Activated CD8-positive, alpha-beta memory T cell treated with anti-CD3 and anti-CD28 coated beads, Interleukin-2, amount 50 U/mL, for 4 hours (primary cell): ENCODE results near the gene NF1.
"Not testable (repeated sequence)": the region's sequence is repeated elsewhere in the genome, so short reads cannot be mapped to it uniquely, and the experiment has no call there.

ENCODE experiments used
- DNase-seq: peaks from one replicate; pipeline ENCODE4 v3.0.0-alpha.2; 2020

NF1 gene

DNA sequence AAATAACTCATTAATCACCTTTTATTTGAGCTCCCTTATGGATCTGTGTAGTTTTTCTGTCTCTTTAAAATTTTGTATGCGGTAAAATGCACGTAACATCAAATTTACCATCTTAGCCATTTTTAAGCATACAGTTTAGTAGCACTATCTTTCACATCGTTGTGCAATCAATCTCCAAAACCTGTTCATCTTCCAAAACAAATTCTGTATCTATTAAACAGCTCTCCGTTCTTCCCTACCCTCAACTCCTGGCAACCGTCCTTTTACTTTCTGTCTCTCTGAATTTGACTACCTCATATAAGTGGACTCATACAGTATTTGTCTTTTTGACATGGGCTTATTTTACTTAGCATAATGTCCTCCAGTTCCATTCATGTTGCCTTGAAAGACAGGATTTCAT lies 100.5 kb downstream of the NF1 start:
- no peak for DNase-seq

GRCh38 chr17:31198026-31198425 lies 103.2 kb downstream of the NF1 start:
- no peak for DNase-seq

DNA sequence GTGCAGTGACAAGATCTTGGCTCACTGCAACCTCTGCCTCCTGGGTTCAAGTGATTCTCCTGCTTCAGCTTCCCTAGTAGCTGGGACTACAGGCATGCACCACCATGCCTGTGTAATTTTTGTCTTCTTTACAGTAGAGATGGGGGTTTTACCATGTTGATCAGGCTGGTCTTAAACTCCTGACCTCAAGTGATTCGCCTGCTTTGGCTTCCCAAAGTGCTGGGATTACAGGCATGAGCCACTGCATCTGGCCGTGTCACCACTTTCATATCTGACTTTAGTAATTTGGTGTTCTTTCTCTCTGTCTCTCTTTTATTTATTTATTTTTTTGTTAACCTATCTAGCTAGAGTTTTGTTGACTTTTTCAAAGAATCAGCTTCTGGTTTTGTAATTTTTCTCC lies 103.9 kb downstream of the NF1 start:
- not testable (repeated sequence) for DNase-seq

- DNase-seq = no peak
These were observed 105.5 kb downstream of the NF1 start for GRCh38 chr17:31200287-31200686.

DNA sequence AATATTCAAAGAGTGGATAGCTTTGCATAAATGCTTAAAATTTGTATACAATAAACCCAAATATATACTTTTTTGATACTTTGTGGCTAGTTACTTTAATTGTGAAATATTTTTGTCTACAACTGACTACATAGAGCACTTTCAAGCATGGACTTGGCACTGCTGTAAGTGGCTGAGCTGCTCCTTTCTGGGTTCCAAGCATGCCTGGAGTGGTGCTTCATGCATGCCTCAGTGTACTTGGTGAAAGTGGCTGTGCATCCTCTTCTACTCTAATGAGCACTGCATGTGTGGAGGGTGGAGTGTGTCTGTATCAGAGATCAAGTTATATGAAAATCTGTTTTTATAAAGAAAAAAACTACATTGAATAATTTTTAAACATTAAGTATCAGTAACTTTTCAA lies 108.2 kb downstream of the NF1 start:
- DNase-seq = no peak

DNA sequence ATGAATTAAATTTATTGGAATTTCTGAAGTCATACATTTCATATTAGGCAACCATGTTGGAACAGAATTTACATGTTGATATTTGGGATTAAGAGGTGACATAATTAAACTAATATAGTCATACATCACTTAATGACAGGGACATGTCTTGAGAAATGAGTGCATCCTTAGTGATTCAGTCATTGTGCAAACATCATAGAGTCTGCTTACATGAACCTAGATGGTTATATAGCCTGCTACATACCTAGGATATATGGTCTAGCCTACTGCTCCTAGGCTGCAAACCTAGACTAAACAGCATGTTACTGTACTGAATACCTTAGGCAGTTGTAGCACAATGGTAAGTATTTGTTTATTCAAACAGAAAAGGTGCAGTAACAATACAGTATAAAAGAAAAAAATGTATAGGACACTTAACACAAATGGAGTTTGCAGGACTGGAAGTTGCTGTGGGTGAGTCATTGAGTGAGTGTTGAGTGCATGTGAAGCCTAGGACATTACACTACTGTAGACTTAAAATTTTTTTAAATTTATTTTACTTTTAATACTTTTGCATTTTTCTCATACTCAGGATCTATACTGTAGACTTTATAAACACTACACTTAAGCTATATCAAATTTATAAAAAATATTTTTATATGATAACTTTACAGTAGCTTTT lies 116.7 kb downstream of the NF1 start:
- DNase-seq = no peak

- DNase-seq = no peak
These were observed 121.4 kb downstream of the NF1 start for GRCh38 chr17:31216031-31216751.

DNA sequence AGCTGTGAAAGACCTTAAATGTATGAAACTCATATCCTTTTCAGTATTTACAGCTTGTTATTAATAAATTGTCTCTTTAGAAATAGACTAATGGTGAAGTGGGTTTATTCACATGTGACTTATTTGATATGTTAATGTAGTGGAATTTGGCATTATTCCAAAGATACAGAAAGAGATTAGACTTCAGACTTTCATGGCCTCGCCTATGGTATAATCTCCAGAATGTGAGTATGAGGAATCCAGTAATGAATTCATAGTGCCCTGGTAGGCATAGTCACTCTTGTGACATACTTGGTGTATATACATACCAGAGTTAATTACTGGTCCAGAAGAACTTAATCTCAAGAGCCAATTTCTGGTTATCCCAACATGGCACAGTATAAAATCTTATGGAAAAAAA lies 129.6 kb downstream of the NF1 start:
- DNase-seq = no peak

GRCh38 chr17:31225831-31226230 lies 131.1 kb downstream of the NF1 start:
- no peak for DNase-seq

DNA sequence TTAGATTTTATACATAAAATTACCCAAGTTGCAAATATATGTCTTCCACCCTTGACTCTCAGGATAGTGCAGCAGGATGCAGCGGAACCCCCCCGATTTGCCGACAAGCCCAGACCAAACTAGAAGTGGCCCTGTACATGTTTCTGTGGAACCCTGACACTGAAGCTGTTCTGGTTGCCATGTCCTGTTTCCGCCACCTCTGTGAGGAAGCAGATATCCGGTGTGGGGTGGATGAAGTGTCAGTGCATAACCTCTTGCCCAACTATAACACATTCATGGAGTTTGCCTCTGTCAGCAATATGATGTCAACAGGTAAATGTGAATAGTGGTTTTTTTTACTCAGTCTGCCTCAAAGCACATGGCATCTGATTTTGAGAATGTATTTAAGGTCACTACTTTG lies 131.6 kb downstream of the NF1 start:
- DNase-seq = no peak

DNA sequence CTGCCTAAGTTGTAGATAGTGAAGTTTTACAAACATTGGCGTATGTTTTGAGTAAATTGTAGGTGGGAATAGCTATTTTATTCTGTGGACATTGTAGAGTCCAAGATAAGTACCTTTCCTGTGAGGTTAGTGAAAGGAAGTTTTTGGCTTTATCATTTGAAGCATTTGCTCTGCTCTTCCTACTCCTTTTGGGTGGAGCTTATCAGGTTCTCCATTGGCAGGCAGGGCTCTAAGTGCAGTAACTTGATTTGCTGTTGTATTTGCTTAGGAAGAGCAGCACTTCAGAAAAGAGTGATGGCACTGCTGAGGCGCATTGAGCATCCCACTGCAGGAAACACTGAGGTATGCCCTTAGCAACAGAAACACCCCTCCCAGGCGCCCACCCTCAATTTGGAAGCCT lies 132.2 kb downstream of the NF1 start:
- no peak for DNase-seq

GRCh38 chr17:31231852-31232251 lies 137.1 kb downstream of the NF1 start:
- no peak for DNase-seq

- no peak for DNase-seq
These were observed 140.3 kb downstream of the NF1 start for GRCh38 chr17:31235110-31235509.

DNA sequence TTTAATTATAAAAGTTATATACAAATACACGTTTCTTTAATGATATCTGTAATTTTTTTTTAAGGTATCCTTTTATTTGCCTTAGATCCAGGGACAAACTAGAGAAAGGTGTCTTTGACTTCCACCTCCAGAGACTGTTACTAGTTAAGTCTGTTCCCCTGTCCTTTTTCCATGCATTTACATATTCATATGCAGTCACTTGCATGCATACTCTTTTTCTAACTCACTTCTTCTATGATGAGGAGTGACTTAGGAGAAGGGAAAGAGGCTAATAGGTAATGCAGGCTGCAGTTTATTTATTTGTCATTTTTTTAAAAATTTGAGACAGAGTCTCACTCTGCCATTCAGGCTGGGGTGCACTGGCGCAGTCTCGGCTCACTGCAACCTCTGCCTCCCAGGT lies 141.4 kb downstream of the NF1 start:
- no peak for DNase-seq

- DNase-seq = no peak
These were observed 141.9 kb downstream of the NF1 start for GRCh38 chr17:31236712-31237111.

DNA sequence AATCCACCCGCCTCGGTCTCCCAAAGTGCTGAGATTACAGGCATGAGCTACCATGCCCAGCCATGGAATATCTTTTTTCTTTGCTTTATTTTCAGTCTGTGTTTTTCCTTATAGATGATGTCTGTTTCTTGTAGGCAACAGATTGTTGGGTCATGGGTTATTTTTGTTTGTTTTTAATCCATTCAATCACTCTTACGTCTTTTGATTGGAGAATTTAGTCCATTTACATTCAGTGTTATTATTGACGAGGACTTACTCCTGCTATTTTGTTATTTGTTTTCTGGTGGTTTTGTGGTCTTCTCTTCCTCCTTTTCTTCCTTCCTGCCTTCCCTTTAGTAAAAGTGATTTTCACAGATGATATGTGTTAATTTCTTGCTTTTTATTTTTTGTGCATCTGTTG lies 146.3 kb downstream of the NF1 start:
- no peak for DNase-seq

DNA sequence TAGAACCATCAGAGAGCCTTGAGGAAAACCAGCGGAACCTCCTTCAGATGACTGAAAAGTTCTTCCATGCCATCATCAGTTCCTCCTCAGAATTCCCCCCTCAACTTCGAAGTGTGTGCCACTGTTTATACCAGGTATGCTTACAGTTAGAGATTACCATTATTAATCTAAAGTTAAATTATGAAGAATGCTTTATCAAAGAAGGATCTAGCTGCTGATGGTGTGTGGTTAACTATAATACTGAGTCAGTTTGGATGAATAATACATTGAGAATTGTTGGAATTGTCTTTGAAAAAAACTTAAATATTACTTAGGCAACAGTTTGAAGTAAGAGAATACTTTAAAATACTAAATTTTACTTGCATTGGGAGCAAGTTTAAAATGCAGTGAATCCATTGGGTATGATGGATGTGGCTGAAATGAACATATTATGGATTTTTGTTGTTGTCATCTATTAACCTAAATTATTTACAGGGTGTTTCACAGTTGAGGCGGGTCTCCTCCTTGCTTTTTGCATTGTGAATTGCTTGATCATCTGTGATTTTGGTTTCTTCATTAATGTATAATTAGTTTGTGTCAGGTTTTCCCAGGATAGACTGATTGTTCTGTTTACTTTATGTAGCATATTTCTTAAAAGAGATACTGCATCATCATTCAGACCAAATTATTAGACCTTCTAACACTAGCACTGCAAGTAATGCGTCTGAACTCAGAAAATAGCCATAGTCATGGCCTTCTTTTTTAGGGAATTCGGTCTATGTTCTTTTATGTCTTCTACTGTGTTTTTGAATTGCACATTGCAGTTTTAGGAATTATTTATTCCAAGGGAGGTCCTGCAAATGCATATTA lies 154.4 kb downstream of the NF1 start:
- no peak for DNase-seq

DNA sequence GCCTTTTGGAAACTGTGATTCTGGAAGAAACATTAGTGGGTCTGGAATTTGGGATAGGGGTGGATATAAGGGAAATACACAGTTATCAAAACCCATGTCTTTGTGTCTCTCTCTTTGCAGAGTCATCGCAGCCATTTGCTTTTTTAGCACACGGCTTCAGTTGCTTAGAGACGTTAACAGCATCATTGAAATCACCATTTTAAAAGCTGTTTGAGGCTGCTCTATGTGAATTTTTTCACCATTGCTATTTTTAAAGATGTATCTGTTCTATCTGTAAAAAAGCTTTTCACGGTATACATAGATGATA lies 155.0 kb downstream of the NF1 start:
- no peak for DNase-seq

DNA sequence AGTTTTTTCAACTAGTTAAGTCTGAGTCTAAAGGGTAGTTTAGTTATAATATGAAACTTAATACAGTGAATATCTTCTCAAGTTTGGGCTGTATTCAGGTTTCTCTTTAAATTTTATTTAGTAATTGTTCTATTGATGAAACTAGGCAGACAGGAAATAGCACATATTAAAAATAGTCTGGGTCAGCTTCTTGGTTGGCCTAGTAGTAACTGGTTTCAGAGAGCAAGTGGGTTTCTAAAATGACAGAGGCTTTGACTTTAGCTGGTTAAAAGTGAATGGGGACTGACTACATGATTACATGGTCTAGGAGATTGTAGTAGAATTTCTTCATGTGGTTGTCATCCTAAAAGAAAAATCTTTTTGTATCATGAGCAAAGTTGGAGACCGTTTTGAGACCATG lies 155.5 kb downstream of the NF1 start:
- no peak for DNase-seq

DNA sequence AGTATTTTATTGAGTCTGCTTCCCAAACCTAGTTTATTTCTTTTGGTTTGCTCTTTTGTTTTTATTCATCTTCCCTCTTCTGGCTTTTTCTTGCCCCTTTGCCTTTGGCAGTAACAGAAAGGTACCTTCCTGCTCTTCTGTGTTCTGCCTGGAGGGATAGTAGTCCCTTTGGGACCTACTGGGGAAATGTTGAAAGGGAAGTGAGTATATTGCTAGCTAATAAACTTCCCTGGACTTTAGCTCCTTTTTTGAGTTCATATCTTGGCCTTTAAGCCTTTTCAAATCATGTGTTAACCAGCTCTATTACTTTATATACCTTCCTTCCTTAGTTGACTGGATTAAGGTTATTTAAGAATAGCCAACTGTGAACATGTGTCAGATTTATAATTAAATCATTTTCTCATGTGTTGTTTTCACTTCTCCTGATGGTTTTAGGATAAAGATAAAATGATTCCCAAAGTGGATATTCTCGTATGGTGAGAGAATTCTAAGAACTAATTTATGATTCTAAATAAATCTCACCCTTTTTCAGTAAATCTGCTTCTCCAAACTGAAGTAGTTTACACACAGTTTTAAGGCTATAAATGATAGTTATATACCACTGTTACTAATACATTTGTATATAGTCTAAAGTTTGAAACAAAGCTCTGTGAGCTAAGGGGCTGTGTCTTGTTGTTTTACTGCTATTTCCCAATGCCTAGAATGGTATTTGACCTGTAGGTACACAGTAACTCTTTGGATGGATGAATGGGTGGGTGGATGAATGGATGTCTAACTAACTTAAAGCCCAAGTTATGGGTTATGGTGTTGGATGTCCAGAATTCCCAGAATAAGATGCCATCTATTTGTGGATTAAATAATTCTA lies 156.6 kb downstream of the NF1 start:
- no peak for DNase-seq

DNA sequence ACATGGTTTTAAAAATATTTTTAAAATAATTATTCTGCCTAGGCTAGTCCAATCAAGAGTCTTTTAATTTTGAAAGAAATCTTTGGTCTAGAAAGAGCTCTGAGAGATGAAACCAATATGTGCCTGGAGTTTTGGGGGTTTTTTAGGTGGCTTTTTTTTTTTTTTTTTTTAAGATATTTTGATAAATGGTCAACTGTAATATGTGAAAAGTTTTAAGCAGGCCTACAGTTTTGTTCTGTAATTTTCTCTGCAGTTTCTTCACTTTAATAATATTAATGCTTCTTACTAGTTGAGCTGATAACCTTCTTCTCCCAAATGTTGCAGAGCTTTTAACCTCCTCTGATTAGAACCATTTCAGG lies 157.2 kb downstream of the NF1 start:
- no peak for DNase-seq

DNA sequence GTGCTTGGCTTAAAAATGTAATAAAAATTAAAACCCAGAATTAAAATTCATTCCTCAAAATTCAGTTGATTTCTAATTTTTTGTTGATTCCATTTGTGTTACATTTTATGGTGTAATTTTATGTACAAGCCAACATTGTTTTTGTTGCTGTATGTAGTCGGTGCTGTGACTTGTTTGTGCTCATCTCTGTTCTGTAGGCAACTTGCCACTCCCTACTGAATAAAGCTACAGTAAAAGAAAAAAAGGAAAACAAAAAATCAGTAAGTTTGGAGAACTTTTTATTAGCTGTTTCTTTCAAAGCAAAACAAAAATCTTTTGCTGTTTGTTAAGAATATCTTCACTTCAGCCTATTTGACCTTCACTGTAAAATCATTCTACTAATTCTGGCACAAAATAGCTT lies 158.0 kb downstream of the NF1 start:
- no peak for DNase-seq

GRCh38 chr17:31254654-31255053 lies 159.9 kb downstream of the NF1 start:
- no peak for DNase-seq
